Measurements from ENCODE around the gene PXYLP1.
A peak's percentile ranks its signal among the peaks of the same experiment; 100 is the strongest.
"Not testable (repeated sequence)": the region's sequence is repeated elsewhere in the genome, so short reads cannot be mapped to it uniquely, and the experiment has no call there.

Gene PXYLP1, protein sequence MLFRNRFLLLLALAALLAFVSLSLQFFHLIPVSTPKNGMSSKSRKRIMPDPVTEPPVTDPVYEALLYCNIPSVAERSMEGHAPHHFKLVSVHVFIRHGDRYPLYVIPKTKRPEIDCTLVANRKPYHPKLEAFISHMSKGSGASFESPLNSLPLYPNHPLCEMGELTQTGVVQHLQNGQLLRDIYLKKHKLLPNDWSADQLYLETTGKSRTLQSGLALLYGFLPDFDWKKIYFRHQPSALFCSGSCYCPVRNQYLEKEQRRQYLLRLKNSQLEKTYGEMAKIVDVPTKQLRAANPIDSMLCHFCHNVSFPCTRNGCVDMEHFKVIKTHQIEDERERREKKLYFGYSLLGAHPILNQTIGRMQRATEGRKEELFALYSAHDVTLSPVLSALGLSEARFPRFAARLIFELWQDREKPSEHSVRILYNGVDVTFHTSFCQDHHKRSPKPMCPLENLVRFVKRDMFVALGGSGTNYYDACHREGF

DNA sequence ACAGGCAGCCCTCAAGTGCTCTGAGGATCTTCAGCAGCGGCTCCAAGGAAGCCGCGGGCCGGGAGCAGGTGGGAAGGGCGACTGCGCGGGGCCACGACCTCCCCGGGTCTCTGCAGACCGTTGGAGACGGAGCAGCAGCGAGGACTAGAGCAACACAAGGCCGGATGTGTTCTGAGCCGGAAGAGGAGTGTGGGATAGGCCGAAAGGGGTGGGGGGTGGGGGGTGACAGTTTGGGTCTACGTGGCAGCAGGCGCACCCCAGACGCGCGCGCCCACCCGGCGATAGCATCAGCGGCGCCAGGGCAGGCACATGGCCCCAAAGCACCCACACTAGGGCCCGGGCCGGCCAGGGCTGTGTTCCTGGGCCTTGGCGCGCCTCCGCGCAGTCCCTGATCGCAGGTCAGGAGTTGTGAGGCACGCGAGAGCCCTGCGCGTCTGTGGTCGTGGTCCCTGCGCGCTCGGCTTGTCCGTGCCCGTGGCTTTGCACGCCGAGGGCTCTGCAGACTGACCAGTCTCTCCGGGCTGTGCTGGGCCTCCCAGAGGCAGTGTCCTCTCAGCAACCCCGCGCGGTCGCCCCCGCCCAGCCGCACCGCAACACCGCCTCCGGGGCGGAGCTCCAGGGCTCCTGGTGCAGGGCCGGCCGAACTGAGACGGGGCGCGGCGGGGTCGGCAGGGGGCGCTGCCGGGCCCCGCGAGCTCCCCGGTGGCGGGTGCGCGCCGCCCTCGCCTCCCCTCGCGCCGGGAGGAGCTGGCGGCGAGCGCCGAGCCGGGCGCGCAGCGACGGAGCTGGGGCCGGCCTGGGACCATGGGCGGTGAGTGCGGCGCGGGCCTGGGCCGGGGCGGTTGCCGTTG is at the start of gene PXYLP1:
Gene PXYLP1 (plus strand): TSS at position 725 of the 851 bp plus-strand sequence. CDS start 28,351 bp downstream, outside the sequence.
- peak; percentile 86 for DNase-seq (ENCODE audit: low read depth)

DNA sequence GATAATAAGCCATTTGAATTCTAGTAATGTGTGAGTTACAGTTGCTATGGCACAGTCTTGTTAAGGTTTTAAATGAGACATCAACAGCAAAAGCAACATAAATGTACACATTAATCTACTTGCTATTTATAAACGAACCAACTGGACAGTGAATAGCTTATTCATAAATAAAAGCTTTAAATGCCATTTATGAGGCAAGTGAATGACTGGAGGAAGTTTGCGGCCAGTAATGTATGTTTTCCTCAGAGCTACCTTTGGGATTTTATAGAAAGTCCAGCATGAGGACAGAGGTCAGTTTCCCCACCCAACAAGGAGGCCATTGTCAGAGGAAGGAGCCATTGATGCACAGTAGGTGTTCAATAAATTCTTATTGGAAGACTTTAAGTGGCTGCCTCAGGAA is 48.0 kb upstream of the PXYLP1 start:
- DNase-seq (ENCODE audit: low read depth) = no peak

DNA sequence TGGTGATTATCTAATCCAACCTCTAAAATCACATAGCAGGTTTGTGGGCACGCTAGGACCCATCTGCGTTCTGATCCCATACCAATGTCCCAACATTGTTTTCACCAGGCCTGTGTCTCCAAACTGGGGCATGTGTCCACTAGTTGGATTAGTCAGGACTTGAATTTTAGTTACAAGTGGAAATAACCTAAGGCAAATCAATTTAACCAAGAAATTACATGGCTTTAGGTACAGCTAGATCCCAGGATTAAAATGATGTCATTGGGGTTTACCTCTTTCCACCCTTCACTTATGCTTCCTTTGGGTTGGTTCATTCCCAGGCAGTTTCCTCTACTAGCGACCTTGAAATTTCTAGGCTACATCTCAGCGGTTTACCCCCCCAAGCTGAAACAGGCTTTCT is 47.2 kb upstream of the PXYLP1 start:
- no peak for DNase-seq (ENCODE audit: low read depth)

DNA sequence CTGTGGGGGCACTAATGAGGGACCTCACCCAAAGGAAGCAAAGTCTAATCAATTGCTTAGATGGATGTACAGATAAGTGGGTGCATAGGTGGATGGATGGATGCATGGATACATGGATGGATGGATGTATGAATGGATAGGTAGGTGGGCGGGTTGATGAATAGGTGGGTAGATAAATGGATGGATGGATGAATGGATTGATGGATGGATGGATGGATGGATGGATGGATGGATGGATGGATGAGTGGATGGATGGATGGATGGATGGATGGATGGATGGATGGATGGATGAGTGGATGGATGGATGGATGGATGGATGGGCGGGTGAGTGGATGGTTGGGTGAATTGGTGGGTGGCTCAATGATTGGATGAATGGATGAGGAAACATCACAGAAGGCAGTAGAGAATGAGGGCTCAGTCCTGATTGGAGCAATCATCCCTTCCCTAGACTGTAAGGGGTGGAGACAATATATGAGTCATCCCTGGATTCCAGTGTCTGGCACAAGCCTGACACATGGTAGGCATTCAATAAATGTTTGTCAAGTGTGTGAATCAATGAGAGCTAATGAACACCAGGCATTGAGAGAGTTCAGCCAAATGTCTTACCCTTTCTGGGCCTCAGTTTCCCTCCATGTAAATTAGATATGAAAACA is 40.4 kb upstream of the PXYLP1 start:
- DNase-seq (ENCODE audit: low read depth) = no peak

GRCh38 chr3:141192345-141192744 is 39.3 kb upstream of the PXYLP1 start:
- DNase-seq (ENCODE audit: low read depth) = peak; percentile 85

DNA sequence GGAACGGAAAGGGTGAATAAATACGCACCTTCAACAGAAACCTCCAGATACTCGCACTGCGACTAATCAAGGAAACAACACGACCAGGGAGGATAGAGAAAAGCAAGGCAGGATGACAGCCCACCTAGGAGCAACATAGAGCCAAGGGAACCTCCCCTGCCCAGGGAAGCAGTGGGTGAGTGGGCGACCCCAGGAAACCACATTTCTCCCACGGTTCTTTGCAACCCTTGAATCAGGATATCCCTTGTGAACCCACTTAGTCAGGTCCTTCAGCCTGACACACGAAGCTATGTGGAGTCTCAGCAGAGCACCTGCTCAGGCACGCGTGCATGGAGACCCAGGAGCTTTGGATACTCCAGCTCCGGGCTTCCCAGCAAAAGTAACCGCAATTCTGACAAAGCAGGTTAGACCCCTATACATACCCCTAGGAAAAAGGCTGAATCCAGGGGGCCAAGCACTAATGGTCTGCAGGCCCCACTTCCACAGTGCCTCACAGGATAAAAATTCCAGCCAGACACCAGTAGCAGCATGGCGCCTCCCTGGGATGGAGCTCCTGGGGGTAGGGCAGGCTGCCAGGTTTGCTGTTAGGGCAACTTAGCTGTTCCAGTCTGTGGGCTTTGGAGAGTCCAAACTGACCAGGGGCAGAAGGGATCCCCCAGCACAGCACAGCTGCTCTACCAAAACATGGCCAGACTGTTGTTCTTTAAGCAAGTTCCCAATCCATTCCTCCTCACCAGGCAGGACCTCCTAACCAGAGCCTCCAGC is 38.4 kb upstream of the PXYLP1 start:
- no peak for DNase-seq (ENCODE audit: low read depth)

GRCh38 chr3:141201122-141201521 is 30.5 kb upstream of the PXYLP1 start:
- no peak for DNase-seq (ENCODE audit: low read depth)

DNA sequence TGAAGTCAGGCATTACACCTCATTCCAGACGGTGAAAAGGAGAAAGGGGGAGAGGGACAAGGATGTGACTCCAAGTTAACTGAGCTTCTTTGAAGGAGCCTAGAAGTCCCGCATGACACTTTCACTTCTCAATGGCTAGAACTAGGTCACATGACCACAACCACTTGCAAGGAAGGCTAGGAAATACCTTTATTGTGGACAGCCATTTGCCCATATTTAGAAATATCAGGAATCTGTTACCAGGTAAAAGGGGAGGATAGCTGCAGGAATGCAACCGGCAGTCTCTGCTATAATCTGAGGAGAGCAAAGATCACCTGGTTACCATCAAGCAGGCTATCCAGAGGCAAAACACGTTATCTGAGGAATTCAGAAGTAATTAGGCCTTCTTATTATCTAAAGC is 28.9 kb upstream of the PXYLP1 start:
- DNase-seq (ENCODE audit: low read depth) = no peak

DNA sequence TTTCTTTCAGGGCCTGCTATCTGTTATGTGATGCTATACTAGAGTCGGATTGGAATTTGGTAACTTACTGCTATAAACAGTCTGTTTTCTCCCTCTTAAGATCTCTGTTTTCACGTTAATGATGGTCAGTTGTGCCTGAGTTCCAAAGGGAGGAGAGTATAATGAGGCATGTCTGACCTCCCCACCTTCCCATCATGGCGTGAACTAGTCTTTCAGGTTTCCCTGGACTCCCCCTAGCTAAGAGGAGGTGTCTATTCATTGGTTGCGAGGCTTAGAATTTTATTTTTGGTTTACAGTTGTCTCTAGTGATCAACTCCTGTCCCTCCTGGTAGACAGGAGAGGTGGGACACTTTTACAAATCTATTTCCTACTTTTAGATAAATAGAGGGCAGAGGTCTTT is 27.8 kb upstream of the PXYLP1 start:
- no peak for DNase-seq (ENCODE audit: low read depth)

GRCh38 chr3:141204343-141204742 is 27.3 kb upstream of the PXYLP1 start:
- no peak for DNase-seq (ENCODE audit: low read depth)

DNA sequence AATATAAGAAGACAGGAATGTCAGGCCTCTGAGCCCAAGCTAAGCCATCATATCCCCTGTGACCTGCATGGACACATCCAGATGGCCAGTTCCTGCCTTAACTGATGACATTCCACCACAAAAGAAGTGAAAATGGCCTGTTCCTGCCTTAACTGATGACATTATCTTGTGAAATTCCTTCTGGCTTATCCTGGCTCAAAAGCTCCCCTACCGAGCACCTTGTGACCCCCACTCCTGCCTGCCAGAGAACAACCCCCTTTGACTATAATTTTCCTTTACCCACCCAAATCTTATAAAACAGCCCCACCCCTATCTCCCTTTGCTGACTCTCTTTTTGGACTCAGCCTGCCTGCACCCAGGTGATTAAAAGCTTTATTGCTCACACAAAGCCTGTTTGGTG is 20.3 kb upstream of the PXYLP1 start:
- DNase-seq (ENCODE audit: low read depth) = not testable (repeated sequence)

- no peak for DNase-seq (ENCODE audit: low read depth)
Observed at GRCh38 chr3:141212101-141212500, 19.5 kb upstream of the PXYLP1 start.

- no peak for DNase-seq (ENCODE audit: low read depth)
Observed at GRCh38 chr3:141212555-141212954, 19.1 kb upstream of the PXYLP1 start.

GRCh38 chr3:141216975-141217374 is 14.7 kb upstream of the PXYLP1 start:
- no peak for DNase-seq (ENCODE audit: low read depth)

- no peak for DNase-seq (ENCODE audit: low read depth)
Observed at GRCh38 chr3:141217389-141217788, 14.2 kb upstream of the PXYLP1 start.

DNA sequence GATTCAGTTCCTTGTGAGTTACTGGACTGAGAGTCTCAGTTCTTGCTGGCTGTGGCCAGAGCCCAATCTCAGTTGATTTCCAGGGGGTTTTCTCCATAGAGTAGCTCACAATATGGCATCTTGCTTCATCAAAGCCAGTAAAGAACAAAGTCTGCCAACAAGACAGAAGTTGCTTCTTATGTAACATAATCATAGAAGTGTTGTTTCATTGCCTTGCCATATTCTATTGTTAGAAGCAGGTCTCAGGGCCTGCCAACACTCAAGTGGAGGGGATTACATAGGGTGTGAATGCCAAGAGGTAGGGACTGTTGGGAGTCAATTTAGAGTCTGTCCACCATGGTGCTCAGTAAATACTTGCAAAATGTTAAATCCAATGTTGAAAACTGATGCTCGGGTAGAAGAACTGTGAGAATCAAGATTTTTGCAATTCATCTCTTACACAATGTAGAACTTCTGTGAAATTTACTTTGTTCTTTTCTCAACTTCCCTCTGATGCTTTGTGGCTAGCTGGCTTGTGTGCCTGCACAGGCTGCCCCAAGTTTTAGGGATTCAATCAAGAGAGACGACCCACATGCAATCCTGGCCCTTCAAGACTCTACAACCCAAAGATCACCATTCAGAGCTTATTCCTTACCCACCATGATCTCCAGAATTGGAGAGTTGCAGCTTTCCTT is 13.3 kb upstream of the PXYLP1 start:
- DNase-seq (ENCODE audit: low read depth) = no peak

GRCh38 chr3:141218926-141219325 is 12.7 kb upstream of the PXYLP1 start:
- no peak for DNase-seq (ENCODE audit: low read depth)

DNA sequence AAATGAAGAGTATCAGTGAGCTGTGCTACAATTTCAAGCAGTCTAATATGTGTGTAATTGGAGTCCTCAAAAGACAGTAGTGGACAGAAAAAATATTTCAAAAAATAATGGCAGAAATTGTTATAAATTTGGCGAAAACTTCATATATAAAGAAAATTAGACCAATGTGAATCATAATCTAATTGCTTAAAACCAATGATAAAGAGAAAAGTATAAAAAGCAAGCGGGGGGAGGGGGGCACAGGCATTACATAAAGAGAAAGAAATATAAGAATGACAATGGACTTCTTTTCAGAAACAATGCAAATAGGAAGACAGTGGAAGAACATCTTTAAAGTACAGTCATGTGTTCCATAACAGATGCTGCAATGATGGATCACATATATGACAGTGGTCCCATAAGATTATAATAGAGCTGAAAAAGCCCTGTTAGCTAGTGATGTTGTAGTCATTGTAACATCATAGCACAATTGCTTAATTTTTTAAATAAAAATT is 7.9 kb upstream of the PXYLP1 start:
- no peak for DNase-seq (ENCODE audit: low read depth)

GRCh38 chr3:141225939-141226338 is 5.7 kb upstream of the PXYLP1 start:
- DNase-seq (ENCODE audit: low read depth) = no peak

GRCh38 chr3:141227216-141227615 is 4.4 kb upstream of the PXYLP1 start:
- no peak for DNase-seq (ENCODE audit: low read depth)

DNA sequence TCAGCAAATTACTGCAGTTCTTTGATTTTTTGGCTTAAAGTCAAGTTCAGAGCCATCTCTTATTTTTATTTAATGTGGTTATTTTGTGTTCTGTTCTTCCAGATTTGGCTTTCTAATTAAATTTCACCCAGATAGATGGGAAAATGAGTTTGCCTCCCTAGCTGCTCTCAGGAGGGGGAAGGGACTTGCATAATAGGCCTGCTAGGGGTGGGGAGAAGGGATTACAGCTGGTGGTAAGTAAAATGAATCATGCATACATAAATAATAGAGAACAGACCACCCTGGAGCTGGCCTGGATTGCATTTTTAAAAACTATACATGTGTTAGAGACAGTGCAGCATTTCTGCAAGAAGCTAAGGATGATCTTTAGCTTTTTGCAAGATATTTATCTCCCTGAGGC is 3.9 kb upstream of the PXYLP1 start:
- no peak for DNase-seq (ENCODE audit: low read depth)
